ENCODE measurements around the gene EEF1AKMT3. TPM values are rescaled to one million over a fixed set of nuclear protein-coding genes. Genes with fewer than 3 reads are reported as not detected.
"Not testable (repeated sequence)": the region's sequence is repeated elsewhere in the genome, so short reads cannot be mapped to it uniquely, and the experiment has no call there.

The EEF1AKMT3 gene
- total RNA-seq, 1 experiment from 2014 or later = 3.2 TPM

GRCh38 chr12:57764662-57765002 lies 7.8 kb upstream of the EEF1AKMT3 start:
- H3K4me3 ChIP-seq (ENCODE audit: insufficient read depth, low read depth, low read length) = peak overlapping the region; percentile 48
- peaks cover 9% of the 10 kb centered on the region for H3K36me3 ChIP-seq (replicated peaks; ENCODE audit: control insufficient read depth, insufficient read depth, low read length)
- no peak for DNase-seq
- H3K27me3 ChIP-seq (ENCODE audit: control insufficient read depth, insufficient read depth, low read length) = peaks cover 66% of the 10 kb centered on the region

GRCh38 chr12:57765003-57765697 lies 7.3 kb upstream of the EEF1AKMT3 start:
- peak; percentile 91 for DNase-seq
- peak overlapping the region; percentile 48 for H3K4me3 ChIP-seq (ENCODE audit: insufficient read depth, low read depth, low read length)
- peaks cover 66% of the 10 kb centered on the region for H3K27me3 ChIP-seq (ENCODE audit: control insufficient read depth, insufficient read depth, low read length)
- peaks cover 11% of the 10 kb centered on the region for H3K36me3 ChIP-seq (replicated peaks; ENCODE audit: control insufficient read depth, insufficient read depth, low read length)

GRCh38 chr12:57765698-57766463 lies 6.5 kb upstream of the EEF1AKMT3 start:
- Histone ChIP-seq H3K27me3 (ENCODE audit: control insufficient read depth, insufficient read depth, low read length) (peaks cover 63% of the 10 kb centered on the region), H3K36me3 (replicated peaks; ENCODE audit: control insufficient read depth, insufficient read depth, low read length) (peaks cover 16% of the 10 kb centered on the region), H3K4me3 (ENCODE audit: insufficient read depth, low read depth, low read length) (peak overlapping the region; percentile 48)
- peak; percentile 70 for DNase-seq

GRCh38 chr12:57766464-57767304 lies 5.7 kb upstream of the EEF1AKMT3 start, which contains the start of gene CYP27B1:
Gene CYP27B1 (minus strand): TSS chr12:57767078. CDS start chr12:57767041, 37 bp downstream.
- H3K4me3 ChIP-seq (ENCODE audit: insufficient read depth, low read depth, low read length) = peak within 1 kb of the TSS; percentile 48; the same call in 1 of the 2 replicates
- H3K36me3 ChIP-seq (replicated peaks; ENCODE audit: control insufficient read depth, insufficient read depth, low read length) = peaks cover 16% of the 10 kb centered on the region
- DNase-seq = peak; percentile 86
- H3K27me3 ChIP-seq (ENCODE audit: control insufficient read depth, insufficient read depth, low read length) = peaks cover 55% of the 10 kb centered on the region

GRCh38 chr12:57767305-57767698 lies 5.1 kb upstream of the EEF1AKMT3 start:
- peaks cover 51% of the 10 kb centered on the region for H3K27me3 ChIP-seq (ENCODE audit: control insufficient read depth, insufficient read depth, low read length)
- DNase-seq = peak; percentile 46
- peaks cover 16% of the 10 kb centered on the region for H3K36me3 ChIP-seq (replicated peaks; ENCODE audit: control insufficient read depth, insufficient read depth, low read length)
- H3K4me3 ChIP-seq (ENCODE audit: insufficient read depth, low read depth, low read length) = no peak overlapping the region

DNA sequence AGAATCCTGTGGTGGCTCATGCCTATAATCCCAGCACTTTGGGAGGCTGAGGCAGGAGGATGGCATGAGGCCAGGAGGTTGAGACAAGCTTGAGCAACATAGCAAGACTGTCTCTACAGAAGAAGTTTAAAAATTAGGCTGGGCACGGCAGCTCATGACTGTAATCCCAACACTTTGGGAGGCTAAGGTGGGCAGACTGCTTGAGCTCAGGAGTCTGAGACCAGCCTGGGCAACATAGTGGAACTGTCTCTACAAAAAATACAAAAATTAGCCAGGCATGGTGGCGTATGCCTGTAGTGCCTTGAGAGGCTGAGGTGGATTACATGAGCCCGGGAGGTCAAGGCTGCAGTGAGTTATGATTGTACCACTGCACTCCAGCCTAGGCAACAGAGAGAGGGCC lies 4.5 kb upstream of the EEF1AKMT3 start:
- peaks cover 16% of the 10 kb centered on the region for H3K36me3 ChIP-seq (replicated peaks; ENCODE audit: control insufficient read depth, insufficient read depth, low read length)
- no peak overlapping the region for H3K4me3 ChIP-seq (ENCODE audit: insufficient read depth, low read depth, low read length)
- peaks cover 47% of the 10 kb centered on the region for H3K27me3 ChIP-seq (ENCODE audit: control insufficient read depth, insufficient read depth, low read length)
- DNase-seq = no peak

DNA sequence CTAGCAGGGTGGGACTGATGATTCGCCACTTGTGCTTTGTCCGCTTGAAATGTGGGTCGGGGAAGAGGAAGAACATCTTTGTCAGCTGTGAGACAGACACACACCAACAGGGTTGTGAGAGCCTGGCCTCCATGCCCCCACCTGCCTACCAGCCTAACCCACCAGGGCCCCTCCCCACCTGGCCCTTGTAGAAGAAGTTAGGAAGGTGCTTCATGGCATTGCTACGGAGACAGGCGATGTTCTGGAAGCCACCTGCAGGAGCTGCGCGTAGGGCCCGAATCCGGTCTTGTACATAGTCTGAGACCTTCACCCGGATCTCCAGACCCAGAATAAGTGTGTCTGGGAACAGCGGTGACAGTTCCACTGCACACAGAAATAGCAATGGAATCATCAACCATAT lies 2.8 kb upstream of the EEF1AKMT3 start:
- H3K27me3 ChIP-seq (ENCODE audit: control insufficient read depth, insufficient read depth, low read length) = peaks cover 31% of the 10 kb centered on the region
- DNase-seq = no peak
- no peak overlapping the region for H3K4me3 ChIP-seq (ENCODE audit: insufficient read depth, low read depth, low read length)
- peaks cover 16% of the 10 kb centered on the region for H3K36me3 ChIP-seq (replicated peaks; ENCODE audit: control insufficient read depth, insufficient read depth, low read length)

DNA sequence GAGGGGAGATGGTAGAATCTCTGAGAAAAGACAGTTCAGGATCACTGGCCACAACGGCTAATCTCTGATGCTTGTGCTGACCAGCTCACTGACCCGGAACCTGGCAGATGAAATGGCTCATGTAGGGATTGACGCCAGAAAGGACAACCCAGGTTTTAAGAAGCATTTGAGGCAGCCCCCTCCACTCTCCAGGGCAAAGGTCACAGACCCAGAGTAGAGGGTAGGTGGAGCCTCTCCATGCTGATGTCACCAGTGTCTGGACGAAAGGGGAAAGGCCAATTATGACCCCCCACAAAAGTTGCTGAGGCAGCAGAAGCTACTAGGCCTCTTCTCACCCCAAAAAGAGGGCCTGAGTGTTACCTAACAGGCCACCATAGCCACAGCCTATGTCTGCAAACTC lies 1.7 kb upstream of the EEF1AKMT3 start:
- H3K36me3 ChIP-seq (replicated peaks; ENCODE audit: control insufficient read depth, insufficient read depth, low read length) = peaks cover 16% of the 10 kb centered on the region
- peaks cover 19% of the 10 kb centered on the region for H3K27me3 ChIP-seq (ENCODE audit: control insufficient read depth, insufficient read depth, low read length)
- no peak for DNase-seq
- no peak overlapping the region for H3K4me3 ChIP-seq (ENCODE audit: insufficient read depth, low read depth, low read length)

GRCh38 chr12:57771236-57771872 lies 1.1 kb upstream of the EEF1AKMT3 start:
- H3K27me3 ChIP-seq (ENCODE audit: control insufficient read depth, insufficient read depth, low read length) = peaks cover 13% of the 10 kb centered on the region
- H3K36me3 ChIP-seq (replicated peaks; ENCODE audit: control insufficient read depth, insufficient read depth, low read length) = peaks cover 16% of the 10 kb centered on the region
- peak overlapping the region; percentile 75 for H3K4me3 ChIP-seq (ENCODE audit: insufficient read depth, low read depth, low read length)
- peak; percentile 96 for DNase-seq

- peaks cover 7% of the 10 kb centered on the region for H3K27me3 ChIP-seq (ENCODE audit: control insufficient read depth, insufficient read depth, low read length)
- H3K36me3 ChIP-seq (replicated peaks; ENCODE audit: control insufficient read depth, insufficient read depth, low read length) = peaks cover 16% of the 10 kb centered on the region
- peak within 1 kb of the TSS; percentile 75 for H3K4me3 ChIP-seq (ENCODE audit: insufficient read depth, low read depth, low read length)
- DNase-seq = peak; percentile 96
Observed at GRCh38 chr12:57771873-57772428, 463 bp upstream of the EEF1AKMT3 start, which contains the start of gene METTL1. Gene METTL1 (minus strand): TSS chr12:57772105. CDS start chr12:57772083, 22 bp downstream.

DNA sequence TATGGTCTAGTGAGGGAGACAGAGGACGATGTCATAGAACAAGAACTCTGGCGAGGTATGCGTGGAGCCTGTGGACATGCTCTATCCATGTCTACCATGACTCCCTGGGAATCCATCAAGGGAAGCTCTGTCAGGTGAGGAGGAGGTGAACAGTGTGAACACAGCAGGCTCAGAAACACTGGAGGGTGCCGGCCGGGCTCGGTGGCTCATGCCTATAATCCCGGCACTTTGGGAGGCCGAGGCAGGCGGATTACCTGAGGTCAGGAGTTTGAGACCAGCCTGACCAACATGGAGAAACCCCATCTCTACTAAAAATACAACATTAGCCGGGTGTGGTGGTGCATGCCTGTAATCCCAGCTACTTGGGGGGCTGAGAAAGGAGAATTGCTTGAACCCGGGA lies 2.2 kb downstream of the EEF1AKMT3 start:
- H3K27me3 ChIP-seq (ENCODE audit: control insufficient read depth, insufficient read depth, low read length); H3K4me3 ChIP-seq (ENCODE audit: insufficient read depth, low read depth, low read length); DNase-seq: not testable (repeated sequence)

GRCh38 chr12:57775044-57775443 lies 2.6 kb downstream of the EEF1AKMT3 start:
- Histone ChIP-seq H3K27me3 (ENCODE audit: control insufficient read depth, insufficient read depth, low read length) (peaks cover 3% of the 10 kb centered on the region), H3K36me3 (replicated peaks; ENCODE audit: control insufficient read depth, insufficient read depth, low read length) (peaks cover 6% of the 10 kb centered on the region), H3K4me3 (ENCODE audit: insufficient read depth, low read depth, low read length) (no peak overlapping the region)
- DNase-seq = no peak

More for the DNA sequence above, 2.2 kb downstream of the EEF1AKMT3 start:
- H3K36me3 ChIP-seq (replicated peaks; ENCODE audit: control insufficient read depth, insufficient read depth, low read length) = not testable (repeated sequence)

DNA sequence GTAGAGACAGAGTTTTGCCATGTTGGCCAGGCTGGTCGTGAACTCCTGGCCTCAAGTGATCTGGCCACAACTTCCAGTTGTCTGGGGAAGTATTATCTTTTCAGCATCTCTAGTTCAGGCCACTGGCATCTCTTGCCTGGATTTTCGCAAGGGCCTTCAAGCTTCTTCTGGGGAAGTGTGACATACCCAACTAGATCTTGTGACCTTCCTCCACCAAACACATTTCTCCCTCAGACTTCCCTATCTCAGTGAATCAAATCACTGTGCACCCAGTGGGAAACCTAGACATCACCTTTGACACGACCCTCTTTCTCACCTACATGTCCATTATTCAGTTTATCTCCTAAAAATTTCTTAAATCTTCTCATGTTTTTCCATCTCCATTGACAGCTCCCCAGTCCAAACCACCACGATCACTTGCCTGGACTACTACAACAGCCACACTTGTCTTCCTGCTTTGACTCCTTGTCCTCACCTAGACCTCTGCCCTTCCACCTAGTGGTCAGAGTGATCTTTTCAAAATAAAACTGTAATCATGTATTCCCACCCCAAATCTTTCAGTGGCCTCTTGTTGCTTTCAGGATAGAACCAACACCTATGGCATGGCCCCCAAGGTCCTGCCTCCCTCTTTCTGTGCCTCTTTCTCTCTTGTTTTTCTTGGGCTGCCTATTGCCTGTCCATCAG lies 3.3 kb downstream of the EEF1AKMT3 start:
- DNase-seq = no peak
- Histone ChIP-seq H3K4me3 (ENCODE audit: insufficient read depth, low read depth, low read length) (no peak overlapping the region), H3K36me3 (replicated peaks; ENCODE audit: control insufficient read depth, insufficient read depth, low read length) (peaks cover 2% of the 10 kb centered on the region), H3K27me3 (ENCODE audit: control insufficient read depth, insufficient read depth, low read length) (peaks cover 3% of the 10 kb centered on the region)
